Activated naive CD8-positive, alpha-beta T cell treated with anti-CD3 and anti-CD28 coated beads, Interleukin-2, amount 50 U/mL, for 16 hours (primary cell): ENCODE measurements around the gene DNAJC25.
"Not testable (repeated sequence)": the region's sequence is repeated elsewhere in the genome, so short reads cannot be mapped to it uniquely, and the experiment has no call there.

Experiments
- DNase-seq: peaks from one replicate; pipeline ENCODE4 v3.0.0-alpha.2; 2020; ENCODE audit warnings: low read depth, low spot score

Gene DNAJC25

DNA sequence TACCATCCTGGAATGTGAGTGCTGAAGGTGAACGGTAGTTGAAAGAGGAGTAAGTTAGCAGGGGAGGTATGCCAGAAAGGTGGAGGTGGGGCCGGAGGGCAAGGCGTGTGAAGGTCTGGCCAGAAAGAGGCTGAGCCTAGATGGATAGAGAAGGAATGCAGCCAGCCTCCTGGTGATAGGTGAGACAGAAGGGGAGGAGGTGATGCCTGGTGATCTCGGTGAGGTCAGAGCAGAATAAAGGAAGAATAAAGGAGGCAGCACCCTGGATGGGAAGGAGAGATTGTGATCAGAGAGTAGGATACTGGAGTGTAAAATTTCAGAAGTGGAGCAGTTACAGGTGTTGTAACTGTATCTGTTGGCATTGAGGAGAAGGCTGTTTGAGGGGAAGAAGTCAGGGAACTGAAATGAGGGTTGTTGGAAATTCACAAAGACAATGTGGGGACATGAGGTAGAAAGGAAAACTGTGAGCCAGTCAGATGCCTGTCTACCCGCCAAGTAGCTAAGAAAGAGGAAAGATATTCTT, 32.2 kb downstream of the DNAJC25 start:
- DNase-seq = no peak

DNA sequence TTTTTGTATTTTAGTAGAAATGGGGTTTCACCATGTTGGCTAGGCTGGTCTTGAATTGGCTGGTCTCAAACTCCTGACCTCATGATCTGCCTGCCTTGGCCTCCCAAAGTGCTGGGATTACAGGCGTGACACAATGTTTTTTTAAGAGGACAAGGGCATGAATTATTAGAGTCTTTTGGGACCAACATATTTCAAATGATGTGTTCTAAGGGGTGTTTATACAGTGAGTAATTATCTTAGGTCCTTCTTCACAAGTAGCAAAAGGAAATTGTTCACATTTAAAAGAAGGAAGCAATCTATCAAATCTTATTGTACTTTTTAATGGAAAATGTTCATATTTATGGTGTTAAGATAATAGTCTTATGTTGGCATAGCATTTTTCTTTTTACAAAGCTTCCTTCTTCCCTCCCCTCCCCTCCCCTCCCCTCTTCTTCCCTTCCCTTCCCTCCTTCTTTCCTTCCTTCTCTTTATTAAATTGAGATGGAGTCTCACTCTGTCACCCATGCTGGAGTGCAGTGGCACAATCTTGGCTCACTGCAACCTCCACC, 37.0 kb downstream of the DNAJC25 start:
- no peak for DNase-seq

DNA sequence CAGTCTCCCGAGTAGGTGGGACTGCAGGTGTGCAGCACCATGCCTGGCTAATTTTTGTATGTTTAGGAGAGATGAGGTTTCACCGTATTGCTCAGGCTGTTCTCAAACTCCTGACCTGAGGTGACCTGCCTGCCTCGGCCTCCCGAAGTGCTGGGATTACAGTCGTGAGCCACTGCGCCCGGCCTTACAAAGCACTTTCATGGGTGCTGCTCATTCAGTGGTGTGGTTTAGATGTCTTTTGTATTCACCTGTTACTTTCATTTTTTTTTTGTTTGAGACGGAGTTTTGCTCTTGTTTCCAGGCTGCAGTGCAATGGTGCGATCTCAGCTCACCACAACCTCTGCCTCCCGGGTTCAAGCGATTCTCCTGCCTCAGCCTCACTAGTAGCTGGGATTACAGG, 37.5 kb downstream of the DNAJC25 start:
- not testable (repeated sequence) for DNase-seq

DNA sequence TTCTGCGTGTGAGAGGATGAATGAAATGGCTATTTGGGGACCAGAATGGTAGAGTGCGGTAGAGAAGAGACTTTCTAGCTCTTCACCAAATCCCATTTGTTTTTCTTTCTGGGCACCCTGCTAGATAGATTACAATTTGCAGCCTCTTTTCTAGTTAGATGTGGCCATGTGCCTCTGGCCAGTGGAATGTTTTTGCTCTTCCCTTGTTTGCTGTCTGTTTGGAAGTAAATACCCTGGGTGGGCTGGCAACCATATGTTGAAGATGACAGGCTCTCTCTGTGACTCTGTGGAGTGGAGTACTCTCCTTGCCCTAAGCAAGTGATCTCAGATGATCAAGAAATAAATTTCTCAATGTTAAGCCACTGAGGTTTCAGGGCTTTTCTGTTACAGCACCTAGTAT, 43.2 kb downstream of the DNAJC25 start:
- no peak for DNase-seq

DNA sequence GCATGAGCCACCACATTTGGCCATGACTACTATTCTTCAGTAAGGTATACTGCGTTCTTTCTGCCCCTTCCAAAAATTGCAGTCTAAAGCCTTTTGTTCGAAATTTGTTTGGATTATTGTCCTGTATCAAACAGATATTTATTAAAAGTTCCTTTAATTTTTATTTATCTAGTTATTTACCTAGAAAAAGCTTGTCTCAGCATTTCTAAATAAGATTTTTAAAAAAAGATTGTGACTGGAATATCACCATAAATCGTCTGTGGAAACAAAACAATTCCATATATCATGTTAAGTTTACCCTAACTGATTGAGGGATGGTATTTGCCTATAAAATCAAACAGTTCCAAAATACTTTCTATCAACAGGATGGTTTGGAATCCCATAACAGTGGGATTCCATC, 45.0 kb downstream of the DNAJC25 start:
- no peak for DNase-seq

DNA sequence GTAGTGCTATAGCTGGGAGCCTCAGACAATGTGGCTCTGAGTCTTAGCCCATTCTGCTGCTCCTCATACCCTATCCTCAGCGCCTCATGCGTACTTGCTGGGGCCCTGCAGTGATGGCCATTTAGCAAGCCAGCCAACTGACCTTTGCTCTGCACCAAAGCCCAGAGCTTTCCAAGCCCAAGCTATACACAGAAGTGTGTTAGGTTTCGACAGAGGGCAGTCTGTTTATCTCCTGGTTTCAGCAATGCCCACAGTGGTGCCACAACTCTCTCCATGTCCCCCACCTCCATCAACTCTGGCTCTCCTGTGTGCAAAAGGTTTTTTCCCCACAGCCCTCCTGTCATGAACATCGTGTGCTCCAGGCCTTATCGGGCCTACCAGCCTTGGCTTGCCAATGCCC, 47.2 kb downstream of the DNAJC25 start:
- no peak for DNase-seq

DNA sequence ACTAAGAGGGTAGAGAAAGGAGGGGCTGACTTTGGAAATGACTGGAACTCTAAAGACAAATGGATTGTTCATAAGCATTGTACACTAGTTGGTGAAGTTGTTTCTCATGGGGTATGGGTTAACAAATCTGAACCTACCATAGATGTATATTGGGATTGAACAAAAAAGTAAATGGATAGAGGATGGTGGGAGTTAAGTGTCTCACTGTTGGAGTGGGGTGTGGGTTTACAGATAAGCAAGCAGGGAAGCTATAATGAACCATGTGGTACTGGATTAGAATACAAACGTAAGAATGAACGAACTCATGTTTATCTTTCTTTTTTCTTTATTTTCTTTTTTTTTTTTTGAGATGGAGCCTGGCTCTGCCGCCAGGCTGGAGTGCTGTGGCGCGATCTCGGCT, 48.1 kb downstream of the DNAJC25 start:
- no peak for DNase-seq

DNA sequence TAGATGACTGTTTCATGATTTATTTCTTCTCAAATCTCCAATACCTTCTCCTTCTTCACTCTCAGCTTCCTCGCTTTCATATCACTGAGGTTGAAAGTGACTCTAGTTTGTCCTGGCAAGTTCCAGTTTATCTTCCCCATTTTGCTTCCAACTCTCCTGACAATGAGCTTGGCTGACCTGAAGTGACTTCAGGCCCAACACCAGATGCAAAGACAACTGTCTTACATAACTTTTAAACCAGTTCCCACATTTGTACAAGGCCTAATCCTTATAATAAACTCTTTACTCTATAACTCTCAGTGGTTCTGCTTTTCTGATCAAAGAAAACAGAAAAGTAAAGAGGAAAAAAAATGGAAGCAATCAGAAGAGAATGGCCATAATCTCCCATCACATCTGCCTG, 52.3 kb downstream of the DNAJC25 start:
- no peak for DNase-seq

DNA sequence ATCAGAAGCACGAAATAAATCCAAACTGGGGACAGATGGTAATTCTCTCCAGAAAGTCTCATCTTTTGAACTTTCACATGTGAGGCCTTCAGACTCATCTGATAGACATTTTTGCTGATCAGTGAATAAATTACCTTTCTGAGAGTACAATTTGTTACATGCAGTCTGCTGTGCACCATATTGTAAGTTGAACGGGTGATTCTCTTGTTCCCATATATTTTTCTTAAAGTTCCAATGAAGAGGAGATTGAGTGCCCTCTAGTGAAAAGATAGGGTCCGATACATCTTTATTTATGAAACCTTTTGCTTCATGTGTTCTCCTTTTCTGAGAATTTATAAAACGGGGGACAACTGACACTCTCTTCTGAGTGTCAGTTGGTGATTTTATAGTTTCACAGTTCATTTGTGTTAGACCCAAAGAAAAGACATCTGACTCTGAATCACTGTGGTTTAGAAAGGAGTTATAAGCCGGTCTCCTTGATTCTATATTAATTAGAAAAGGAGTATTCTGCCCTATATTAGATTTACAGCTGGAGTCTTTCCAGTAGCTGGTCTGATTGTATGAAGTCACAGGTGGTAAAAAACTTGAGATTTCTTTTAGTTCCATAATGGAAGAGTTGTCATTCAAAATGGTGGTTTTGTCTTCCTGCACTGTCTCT, 60.7 kb downstream of the DNAJC25 start:
- no peak for DNase-seq

DNA sequence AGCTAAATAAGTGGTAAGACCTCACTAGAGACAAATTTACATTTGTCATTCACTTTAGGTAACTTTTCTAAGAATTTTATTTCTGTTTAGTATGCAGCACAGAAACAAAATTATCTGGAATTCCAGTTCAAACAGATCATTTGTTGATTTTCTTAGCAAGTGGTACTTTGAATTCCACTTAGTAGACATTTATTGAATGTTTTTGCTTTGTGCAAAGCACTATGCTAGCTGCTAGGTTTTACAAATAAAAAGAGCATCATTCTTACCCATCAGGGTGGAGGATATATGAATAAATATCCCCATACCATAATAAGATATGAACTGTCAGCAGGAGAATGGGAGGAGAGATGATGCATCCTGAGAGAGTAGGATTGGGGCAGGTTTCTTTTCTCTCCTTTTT, 65.7 kb downstream of the DNAJC25 start:
- no peak for DNase-seq

DNA sequence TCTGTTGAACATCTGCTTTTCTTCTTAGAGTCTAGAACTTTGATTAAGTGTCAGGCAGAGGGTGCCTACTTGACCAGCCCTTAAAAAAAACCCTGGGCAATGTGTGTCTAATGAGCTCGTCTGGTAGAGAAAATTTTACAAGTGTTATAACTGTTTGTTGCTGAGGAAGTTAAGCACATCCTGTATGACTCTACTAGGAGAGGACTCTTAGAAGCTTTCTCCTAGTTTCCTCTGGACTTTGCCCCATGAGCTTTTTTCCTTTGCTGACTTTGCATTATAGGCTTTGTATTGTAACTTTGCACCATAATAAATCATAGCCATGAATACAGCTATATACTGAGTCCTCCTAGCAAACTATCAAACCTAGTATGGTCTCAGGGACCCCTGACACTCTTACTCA, 69.6 kb downstream of the DNAJC25 start:
- no peak for DNase-seq
